OCI-M2 (cell line): ENCODE results near the gene TMCO4.

Source experiments
- DNase-seq: peaks from one replicate; lab custom pipeline; 2025; ENCODE audit not compliant: unreplicated experiment; lab: John Stamatoyannopoulos, UW

The TMCO4 gene

GRCh38 chr1:19661721-19662228 is 137.9 kb downstream of the TMCO4 start:
- no peak for DNase-seq

- no peak for DNase-seq
Observed at GRCh38 chr1:19658186-19658585, 141.5 kb downstream of the TMCO4 start.

- no peak for DNase-seq
Observed at GRCh38 chr1:19657511-19657910, 142.2 kb downstream of the TMCO4 start.

- no peak for DNase-seq
Observed at GRCh38 chr1:19656780-19657466, 142.8 kb downstream of the TMCO4 start.

- DNase-seq = no peak
Observed at GRCh38 chr1:19656134-19656779, 143.5 kb downstream of the TMCO4 start.

GRCh38 chr1:19655718-19656080 is 144.0 kb downstream of the TMCO4 start:
- no peak for DNase-seq

- DNase-seq = no peak
Observed at GRCh38 chr1:19654886-19655717, 144.6 kb downstream of the TMCO4 start.

GRCh38 chr1:19654386-19654785 is 145.3 kb downstream of the TMCO4 start:
- DNase-seq = no peak

GRCh38 chr1:19651141-19651737 is 148.5 kb downstream of the TMCO4 start:
- DNase-seq = peak; percentile 31

GRCh38 chr1:19650416-19651140 is 149.1 kb downstream of the TMCO4 start:
- DNase-seq = no peak

GRCh38 chr1:19648689-19649088 is 151.0 kb downstream of the TMCO4 start:
- DNase-seq = no peak

- DNase-seq = no peak
Observed at GRCh38 chr1:19648239-19648638, 151.5 kb downstream of the TMCO4 start.

GRCh38 chr1:19647643-19648042 is 152.1 kb downstream of the TMCO4 start:
- no peak for DNase-seq

- DNase-seq = no peak
Observed at GRCh38 chr1:19646377-19647319, 153.1 kb downstream of the TMCO4 start.

GRCh38 chr1:19645411-19646251 is 154.1 kb downstream of the TMCO4 start:
- DNase-seq = no peak

- no peak for DNase-seq
Observed at GRCh38 chr1:19644681-19645410, 154.9 kb downstream of the TMCO4 start.

GRCh38 chr1:19644395-19644680 is 155.4 kb downstream of the TMCO4 start:
- DNase-seq = no peak
